Inflammatory macrophage (primary cell): Measurements from ENCODE around the gene C17orf107.

Source experiments
- DNase-seq, 2 donors: peaks; one replicate each; pipeline ENCODE4 v3.0.0-alpha.2; 2020 to 2022

The C17orf107 gene

GRCh38 chr17:4937553-4937952 is 38.2 kb downstream of the C17orf107 start:
- DNase-seq: no peak

DNA sequence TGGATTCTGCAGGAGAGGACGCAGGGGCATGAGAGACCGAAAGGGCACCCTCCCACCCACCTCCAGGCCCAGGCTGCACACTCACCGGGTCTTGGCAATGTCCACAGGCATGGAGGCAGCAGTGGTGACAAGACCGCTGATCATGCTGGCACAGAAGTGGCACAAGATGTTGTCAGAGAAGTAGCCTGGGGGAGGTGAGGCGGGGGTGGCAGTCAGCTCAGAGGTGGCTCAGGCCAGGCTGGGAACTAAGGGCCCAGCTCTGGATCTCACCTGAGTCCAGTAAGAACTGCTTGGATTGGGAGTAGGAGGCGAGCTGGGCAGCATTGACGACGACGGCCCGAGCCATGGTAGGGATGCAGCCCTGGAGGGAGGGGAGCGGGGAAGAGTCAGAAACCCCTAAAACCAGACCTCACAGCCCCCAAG is 38.7 kb downstream of the C17orf107 start:
- no peak for DNase-seq

DNA sequence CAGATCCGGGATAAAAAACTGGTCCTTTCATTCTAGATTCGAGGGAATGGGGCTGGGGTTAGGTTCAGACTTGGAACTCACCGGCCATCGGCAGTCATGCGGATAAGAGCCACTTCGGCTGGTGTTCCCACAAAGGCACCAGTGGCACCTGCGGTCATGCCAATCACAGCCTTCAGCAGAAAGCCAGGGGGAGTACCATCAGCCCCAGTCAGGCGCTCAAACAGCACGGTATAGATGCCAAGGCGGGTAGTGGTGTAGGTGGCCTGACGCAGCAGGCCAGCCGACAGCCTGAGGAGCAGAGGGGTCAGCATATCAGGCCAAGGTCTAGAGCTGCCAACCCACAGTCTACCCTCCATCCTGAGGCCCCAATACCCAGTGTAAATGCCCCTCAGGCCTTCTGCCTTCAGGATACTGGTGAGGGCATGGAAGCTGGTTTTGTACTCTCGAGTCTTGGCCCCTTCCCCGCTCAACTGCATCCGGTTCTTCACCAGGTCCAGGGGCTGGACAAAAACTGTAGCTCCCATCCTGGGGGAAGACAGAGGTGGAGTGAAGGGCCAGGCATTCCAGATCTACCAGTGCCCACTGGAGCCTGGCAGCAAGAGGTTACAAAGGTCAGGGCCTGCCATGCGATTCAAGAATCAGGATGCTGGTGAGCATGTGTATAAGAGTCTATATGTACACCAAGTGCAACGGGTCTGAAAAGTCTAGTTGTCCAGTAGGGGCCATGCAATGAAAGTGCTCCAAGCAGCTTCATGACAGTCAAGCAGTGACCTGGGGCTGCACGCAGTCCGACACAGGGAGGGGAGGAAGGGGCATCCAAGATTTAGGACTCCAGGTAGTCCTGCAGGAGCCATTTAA is 39.6 kb downstream of the C17orf107 start:
- peak in 1 of 2 donors; percentile 14 for DNase-seq

DNA sequence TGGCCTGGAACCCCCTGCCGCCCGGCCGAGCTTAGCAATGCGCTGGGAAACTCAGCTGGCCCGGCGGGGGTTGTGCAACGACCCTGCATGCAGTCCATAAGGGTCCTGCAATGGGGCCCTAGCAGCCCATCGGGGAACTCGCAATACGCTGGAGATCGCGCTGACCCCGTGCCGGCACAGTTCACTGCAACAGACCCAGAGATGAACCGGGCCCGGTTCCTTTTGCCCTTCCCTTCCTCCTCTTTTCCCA is 40.1 kb downstream of the C17orf107 start:
- DNase-seq: no peak

- peak; percentile 99 to 100 for DNase-seq
Measured at GRCh38 chr17:4939796-4940554, 40.6 kb downstream of the C17orf107 start, which contains the start of the genes RNF167 and SLC25A11. RNF167 (plus strand) TSS chr17:4940268; CDS start chr17:4940910, 642 bp downstream. SLC25A11 (minus strand) TSS chr17:4940046; CDS start chr17:4939910, 136 bp downstream.

DNA sequence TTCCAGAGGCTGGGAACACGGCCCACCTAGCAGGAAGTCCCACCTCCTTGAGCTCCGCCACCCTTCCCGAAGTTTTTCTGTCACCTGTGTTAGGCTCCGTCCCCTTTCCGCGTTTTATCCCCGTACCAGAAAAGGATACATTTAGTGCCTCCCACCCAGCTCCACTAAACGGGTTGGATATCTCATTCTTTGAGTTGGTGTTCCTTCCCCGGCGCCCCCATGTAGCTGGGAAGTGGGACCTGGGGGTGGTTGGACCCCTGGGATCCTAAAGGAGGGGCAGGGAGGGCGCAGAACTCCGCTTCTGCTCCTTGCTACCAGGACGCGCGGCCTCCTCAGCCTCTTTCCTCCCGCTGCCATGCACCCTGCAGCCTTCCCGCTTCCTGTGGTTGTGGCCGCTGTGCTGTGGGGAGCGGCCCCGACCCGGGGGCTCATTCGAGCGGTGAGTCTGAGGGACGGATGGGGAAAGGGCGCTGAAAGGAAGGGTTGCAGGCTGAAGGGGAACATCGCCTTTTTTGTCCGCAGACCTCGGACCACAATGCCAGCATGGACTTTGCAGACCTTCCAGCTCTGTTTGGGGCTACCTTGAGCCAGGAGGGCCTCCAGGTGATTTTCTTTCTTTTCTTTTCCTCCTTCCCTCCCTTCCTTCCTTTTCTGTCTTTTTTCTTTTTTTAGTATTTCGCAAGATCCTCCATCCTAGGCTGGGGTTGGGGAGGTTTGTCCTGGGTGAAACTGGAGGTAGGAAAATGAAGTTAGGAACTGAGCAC is 41.4 kb downstream of the C17orf107 start:
- peak in 1 of 2 donors; percentile 16 for DNase-seq

GRCh38 chr17:4941319-4941610 is 41.9 kb downstream of the C17orf107 start:
- no peak for DNase-seq

- no peak for DNase-seq
Measured at GRCh38 chr17:4942760-4943508, 43.6 kb downstream of the C17orf107 start.

DNA sequence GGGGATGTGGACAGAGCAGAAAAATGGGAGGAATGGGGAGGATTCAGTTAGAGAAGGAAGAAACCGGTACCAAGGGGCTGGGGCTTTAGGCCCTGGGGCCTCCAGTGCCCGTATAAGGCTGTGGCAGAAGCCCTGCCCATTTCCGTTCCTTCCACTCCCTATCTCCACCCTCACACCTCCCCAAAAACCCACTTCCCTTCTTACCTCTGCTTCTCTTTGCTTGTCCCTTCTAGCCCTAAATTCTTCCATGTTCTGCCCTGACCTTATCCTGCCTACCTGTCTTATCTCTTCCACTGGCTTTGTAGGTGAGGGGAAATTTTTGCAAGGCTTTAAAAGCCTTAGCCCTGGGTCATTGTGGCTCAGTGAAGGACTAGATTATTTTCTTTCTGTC is 44.8 kb downstream of the C17orf107 start:
- DNase-seq: peak in 1 of 2 donors; percentile 31

GRCh38 chr17:4944554-4945175 is 45.3 kb downstream of the C17orf107 start:
- no peak for DNase-seq

DNA sequence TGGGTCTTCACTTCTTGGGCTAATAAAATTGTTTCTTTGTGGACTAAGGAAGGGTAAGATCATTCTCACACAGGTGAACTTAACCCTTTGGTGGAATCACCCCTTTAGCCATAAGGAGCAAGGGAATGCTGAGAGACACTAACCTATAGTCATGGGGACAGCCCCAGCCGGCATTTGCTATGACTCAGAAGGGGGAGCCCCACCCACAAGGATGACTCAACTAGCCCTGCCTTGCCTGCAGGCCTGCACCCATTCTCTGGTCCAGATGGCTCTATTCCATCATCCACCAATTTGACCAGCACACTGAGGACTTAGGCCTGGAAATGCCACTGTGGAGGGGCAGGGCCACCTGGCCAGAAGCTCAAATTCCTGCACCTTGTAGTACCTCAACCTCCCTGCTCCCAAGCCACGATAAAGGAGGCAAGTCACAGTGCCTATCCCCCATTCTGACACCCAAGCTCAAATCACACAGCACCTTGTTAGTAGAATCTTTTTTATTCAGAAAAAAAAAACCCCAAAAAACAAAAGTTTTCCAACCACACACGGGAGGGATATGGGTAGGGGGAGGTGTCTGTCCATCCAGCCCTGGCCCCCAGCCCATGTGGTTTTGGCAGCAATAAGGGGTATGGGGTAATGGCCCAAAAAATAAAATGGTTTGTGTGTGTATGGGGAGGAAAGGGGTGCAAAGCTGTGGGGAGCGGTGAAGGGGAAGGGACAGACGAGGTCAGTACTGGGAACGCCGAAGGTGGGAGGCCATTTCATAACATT is 46.0 kb downstream of the C17orf107 start:
- DNase-seq: peak; percentile 82 to 90

DNA sequence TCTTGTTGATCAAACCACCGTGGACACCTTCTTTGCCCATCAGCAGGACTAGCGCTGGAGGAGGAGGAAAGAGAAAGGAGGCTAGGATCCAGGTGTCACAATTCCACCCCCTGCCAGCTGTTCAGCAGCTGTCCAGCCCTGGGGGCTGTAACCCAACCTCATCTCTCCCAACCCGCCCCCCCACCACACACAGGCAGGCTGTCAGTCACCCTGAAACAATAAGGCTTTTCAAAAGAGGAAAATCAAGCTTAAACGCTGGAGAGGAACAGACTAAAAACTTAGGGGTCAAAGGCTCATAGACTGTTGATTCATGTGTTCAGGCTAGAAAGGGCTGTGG is 46.6 kb downstream of the C17orf107 start:
- DNase-seq: no peak

DNA sequence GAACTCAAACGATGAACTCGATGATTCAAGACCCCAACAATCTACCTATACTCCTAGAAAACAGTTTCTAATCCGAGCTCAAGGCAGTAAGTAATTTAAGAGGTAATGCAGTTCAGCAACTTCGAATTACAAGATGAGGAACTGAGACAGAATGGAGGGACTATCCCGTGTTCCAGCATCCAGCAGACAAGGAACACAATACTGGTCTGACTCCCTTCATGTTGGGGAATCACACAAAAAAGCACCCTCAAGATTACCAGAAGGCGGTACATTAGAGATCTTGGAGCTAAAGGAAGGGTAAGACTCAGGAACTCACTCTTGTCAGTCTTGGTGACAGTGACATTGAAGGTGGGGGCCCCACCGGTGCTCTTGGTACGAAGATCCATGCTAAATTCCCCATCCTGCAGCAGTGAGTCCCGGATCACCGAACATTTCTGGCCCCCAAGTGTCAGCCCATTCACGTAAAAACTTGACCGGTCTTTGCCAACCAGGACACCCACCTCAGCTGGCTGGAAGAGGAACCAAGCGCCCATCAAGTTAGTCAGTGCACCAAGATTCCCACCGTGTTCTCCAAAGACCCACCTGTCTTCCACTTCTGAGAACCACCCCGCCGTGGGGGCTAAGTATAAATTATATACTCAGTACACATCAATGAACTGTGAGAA is 47.1 kb downstream of the C17orf107 start:
- DNase-seq: peak in 1 of 2 donors; percentile 25

DNA sequence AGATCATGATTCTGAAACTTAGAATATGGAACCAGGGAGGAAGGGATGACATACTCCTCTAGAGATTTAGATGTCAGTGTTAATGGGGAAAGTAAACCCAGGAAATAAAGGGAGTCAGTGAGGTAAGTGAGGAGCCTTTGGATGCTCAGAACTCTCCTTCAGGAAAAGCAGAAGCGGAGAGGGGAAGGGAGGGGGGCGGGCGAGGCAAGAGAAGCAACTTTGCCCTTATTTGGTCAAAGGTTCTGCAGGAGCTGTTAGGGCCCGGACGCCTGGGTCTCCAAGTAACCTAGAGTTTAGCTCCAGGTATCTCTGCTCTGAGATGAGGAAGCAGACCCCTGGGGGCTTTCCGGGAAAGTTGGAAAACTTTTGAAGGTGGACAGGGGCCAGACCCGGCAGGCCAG is 47.7 kb downstream of the C17orf107 start:
- DNase-seq: peak; percentile 22 to 27

DNA sequence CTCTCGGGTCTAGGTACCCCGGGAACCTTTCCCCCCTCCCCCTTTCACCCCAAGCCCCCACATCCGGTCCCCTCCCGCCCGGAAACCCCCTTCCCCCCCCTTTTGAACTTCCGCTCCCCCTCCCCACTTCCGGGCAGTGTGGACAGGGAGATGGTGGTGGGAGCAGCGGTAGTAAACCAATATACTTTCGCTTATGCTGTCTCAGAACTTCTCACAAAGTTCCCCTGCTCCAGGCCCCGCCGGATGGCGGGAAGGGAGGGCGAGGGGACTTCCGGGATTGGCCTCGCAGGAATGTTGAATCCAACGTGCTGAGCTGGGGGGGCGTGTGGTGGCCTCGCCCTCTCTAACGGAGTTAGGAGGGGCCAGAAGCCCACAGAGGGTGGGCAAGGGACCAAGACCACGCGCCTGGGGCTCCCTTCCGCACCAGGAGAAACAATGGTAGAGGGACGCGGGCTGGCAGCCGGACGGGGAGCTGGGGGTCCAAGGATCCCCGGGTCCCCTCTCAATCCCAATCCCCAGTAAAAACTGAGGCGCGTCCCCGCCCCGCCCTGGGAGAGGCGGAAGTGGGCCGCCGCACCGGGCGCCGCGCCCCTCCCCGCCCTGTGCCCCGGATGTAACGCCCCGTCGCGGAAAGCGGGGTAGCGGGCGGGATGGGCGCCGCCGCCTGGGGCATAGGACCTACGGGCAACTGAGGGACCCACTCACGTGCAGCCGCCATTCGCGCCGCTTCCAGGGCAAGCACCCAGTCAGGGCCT is 48.3 kb downstream of the C17orf107 start:
- DNase-seq: peak; percentile 52 to 68

- DNase-seq: peak; percentile 95 to 98
Measured at GRCh38 chr17:4948166-4948930, 49.0 kb downstream of the C17orf107 start, which contains the start of gene PFN1. PFN1 (minus strand) TSS chr17:4948530; CDS start chr17:4948394, 136 bp downstream.

DNA sequence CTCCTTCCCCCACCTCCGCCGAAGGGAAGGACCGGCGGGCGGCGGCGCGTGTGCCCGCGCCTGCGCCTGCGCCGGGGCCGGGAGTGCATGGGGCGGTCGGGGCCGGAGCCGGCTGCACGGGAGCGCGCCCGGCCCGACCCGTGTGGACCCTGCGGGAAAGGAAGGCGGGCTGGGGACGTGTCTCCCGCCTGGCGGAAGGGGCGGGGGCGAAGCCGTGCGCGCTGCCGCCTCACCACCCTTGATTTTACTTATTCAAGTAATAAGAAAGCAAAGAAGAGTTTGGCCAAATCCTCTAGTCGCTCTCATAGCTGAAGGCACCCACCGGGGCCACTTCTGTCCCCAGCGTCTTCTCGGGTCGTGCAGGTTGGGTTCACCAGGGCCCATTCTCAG is 49.6 kb downstream of the C17orf107 start:
- peak; percentile 93 to 95 for DNase-seq

DNA sequence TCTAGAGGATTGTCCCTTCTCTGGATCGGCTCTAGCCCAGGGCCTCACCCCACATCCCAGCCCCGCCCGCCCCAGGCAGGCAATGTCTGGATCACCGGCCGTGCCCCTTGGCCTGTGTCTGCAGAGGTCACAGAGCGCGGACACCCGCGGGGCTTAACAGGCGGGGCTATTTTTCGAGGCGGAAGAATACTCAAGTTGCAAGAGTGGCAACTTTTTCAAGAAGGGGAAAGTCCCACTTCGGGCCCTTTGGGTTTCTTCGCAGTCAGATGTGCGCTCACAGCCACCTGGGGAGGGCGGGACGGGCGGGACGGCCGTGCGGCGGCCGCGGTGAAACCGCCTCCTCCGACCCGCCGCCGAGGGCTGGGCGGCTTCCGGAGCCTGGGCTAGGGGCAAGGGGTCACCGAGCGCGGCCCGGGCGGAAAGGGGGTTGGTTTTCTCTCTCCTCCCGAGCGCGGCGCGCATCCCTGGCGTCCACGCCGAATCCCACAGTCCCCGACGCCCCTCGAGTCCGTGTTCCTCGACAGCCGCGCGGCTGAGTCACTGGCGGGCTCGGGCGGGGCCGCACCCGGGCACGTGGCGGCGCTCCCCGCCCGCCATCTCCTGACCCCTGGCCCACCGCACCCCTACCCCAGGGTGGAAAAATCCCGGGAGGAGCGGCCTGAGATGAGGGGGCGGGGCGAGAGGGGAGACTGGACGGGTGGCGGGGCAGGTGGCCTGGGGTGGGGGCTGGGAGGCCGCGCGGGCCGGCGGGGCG is 50.2 kb downstream of the C17orf107 start:
- DNase-seq: peak; percentile 86 to 91
